Measurements from ENCODE around the gene CLEC3B.
"Not testable (repeated sequence)": the region's sequence is repeated elsewhere in the genome, so short reads cannot be mapped to it uniquely, and the experiment has no call there.

CLEC3B gene

GRCh38 chr3:45026038-45026437, at the start of gene CLEC3B:
Gene CLEC3B, plus strand, starts transcription at chr3:45026303. Its CDS starts 60 bp downstream, at chr3:45026363.
- no peak for DNase-seq

- no peak for DNase-seq
These were observed 44.9 kb upstream of the CLEC3B start for GRCh38 chr3:44981220-44981619.

GRCh38 chr3:44981751-44982150, 44.4 kb upstream of the CLEC3B start:
- DNase-seq = no peak

- DNase-seq = no peak
These were observed 43.3 kb upstream of the CLEC3B start for GRCh38 chr3:44982817-44983216.

- DNase-seq = no peak
These were observed 42.6 kb upstream of the CLEC3B start for GRCh38 chr3:44983484-44983941.

GRCh38 chr3:44984335-44984734, 41.8 kb upstream of the CLEC3B start:
- no peak for DNase-seq

- DNase-seq = not testable (repeated sequence)
These were observed 39.8 kb upstream of the CLEC3B start for GRCh38 chr3:44986330-44986729.

GRCh38 chr3:44987332-44987731, 38.8 kb upstream of the CLEC3B start:
- DNase-seq = no peak

GRCh38 chr3:44988073-44988472, 38.0 kb upstream of the CLEC3B start:
- no peak for DNase-seq

GRCh38 chr3:44989141-44989540, 37.0 kb upstream of the CLEC3B start:
- no peak for DNase-seq

- no peak for DNase-seq
These were observed 36.3 kb upstream of the CLEC3B start for GRCh38 chr3:44989636-44990373.

- DNase-seq = no peak
These were observed 34.8 kb upstream of the CLEC3B start for GRCh38 chr3:44991326-44991725.

- DNase-seq = no peak
These were observed 33.3 kb upstream of the CLEC3B start for GRCh38 chr3:44992555-44993470.

GRCh38 chr3:44993471-44994205, 32.5 kb upstream of the CLEC3B start:
- no peak for DNase-seq

- DNase-seq = no peak
These were observed 30.8 kb upstream of the CLEC3B start for GRCh38 chr3:44995142-44995770.

GRCh38 chr3:44996556-44996969, 29.5 kb upstream of the CLEC3B start:
- DNase-seq = no peak

- no peak for DNase-seq
These were observed 26.3 kb upstream of the CLEC3B start for GRCh38 chr3:44999782-45000181.

- no peak for DNase-seq
These were observed 25.3 kb upstream of the CLEC3B start for GRCh38 chr3:45000823-45001222.

GRCh38 chr3:45001738-45002137, 24.4 kb upstream of the CLEC3B start:
- no peak for DNase-seq

GRCh38 chr3:45002139-45002660, 23.9 kb upstream of the CLEC3B start:
- no peak for DNase-seq

- DNase-seq = no peak
These were observed 23.4 kb upstream of the CLEC3B start for GRCh38 chr3:45002720-45003119.

- no peak for DNase-seq
These were observed 22.7 kb upstream of the CLEC3B start for GRCh38 chr3:45003406-45003805.
